Endothelial cell of umbilical vein (primary cell): ENCODE results near the gene DUSP5. TPM values are rescaled to one million over a fixed set of nuclear protein-coding genes. Genes with fewer than 3 reads are reported as not detected.

Experiments
- BruUV-seq: library from RNA; stranded (reverse); fragments of 400-500 nt; replicated peaks from 2 replicates; lab custom pipeline; 2021; lab: Mats Ljungman, UMichigan
- CTCF ChIA-PET: fragments of 300-600, 350-600 bp; sonication (Branson Sonifier 250); formaldehyde crosslinking; loops from one replicate; lab custom pipeline; 2021; ENCODE audit warnings: antibody characterized with exemption, inconsistent platforms; lab: Charles Lee
- POLR2A ChIA-PET: fragments of 300-600, 350-600 bp; sonication (Branson Sonifier 250); formaldehyde crosslinking; loops from one replicate; lab custom pipeline; 2021; ENCODE audit warnings: antibody characterized with exemption, inconsistent platforms; lab: Charles Lee
- DNase-seq: peaks from one replicate; pipeline ENCODE4 v3.0.0-alpha.2; 2011; ENCODE audit warnings: low read depth, low spot score
- FAIRE-seq: peaks from 2 replicates; lab custom pipeline; 2011; peaks lifted over from hg19 to GRCh38; lab: Jason Lieb, UNC
- H2AFZ ChIP-seq: 2 replicates; pipeline ENCODE4 v1.6.0; 2012; ENCODE audit warnings: low read depth, low read length, control low read depth, inconsistent platforms
- H3K27ac ChIP-seq: 2 replicates; pipeline ENCODE4 v1.5.1; 2011; ENCODE audit warnings: low read depth, mild to moderate bottlenecking, control low read depth, low read length, moderate library complexity; ENCODE audit not compliant: insufficient read depth
- H3K27me3 ChIP-seq, 2 experiments: 2 replicates each; pipeline versions ENCODE4 v1.6.0 to v1.6.1; 2011; ENCODE audit warnings: low read length in 2 of 2, mixed read lengths in 1 of 2; ENCODE audit not compliant: control insufficient read depth in 2 of 2, insufficient read depth in 2 of 2
- H3K36me3 ChIP-seq, 2 experiments: 2 replicates in 1 of 2; 3 replicates in 1 of 2; pipeline ENCODE4 v1.5.1; 2011; ENCODE audit warnings: low read length in 2 of 2, mild to moderate bottlenecking in 1 of 2, moderate library complexity in 1 of 2; ENCODE audit not compliant: control insufficient read depth in 2 of 2, insufficient read depth in 2 of 2; ENCODE audit errors: extremely low read depth in 1 of 2
- H3K4me1 ChIP-seq: 3 replicates; pipeline ENCODE4 v1.5.1; 2011; ENCODE audit warnings: mild to moderate bottlenecking, low read length; ENCODE audit not compliant: control insufficient read depth, insufficient read depth; ENCODE audit errors: extremely low read depth
- H3K4me2 ChIP-seq: 2 replicates; pipeline ENCODE4 v1.6.1; 2011; ENCODE audit warnings: low read length, control low read depth, mixed read lengths; ENCODE audit not compliant: insufficient read depth
- H3K4me3 ChIP-seq, 3 experiments: fragments of 200-600 bp in 1 of 3; sonication (generic), shearing (Covaris generic) in 1 of 3; replicated peaks in 1 of 3; 2 replicates each; pipeline ENCODE4 v1.5.1; 2011 to 2016; ENCODE audit warnings: control low read depth in 3 of 3, low read length in 3 of 3, mild to moderate bottlenecking in 2 of 3, inconsistent platforms in 1 of 3, low read depth in 1 of 3, moderate library complexity in 1 of 3; ENCODE audit not compliant: insufficient read depth in 1 of 3
- H3K79me2 ChIP-seq: 2 replicates; pipeline ENCODE4 v1.6.0; 2012; ENCODE audit warnings: low read length, inconsistent platforms; ENCODE audit not compliant: control insufficient read depth, insufficient read depth
- H3K9ac ChIP-seq: replicated peaks from 2 replicates; pipeline ENCODE3; 2011; ENCODE audit warnings: low read length, control low read depth; ENCODE audit not compliant: insufficient read depth; ENCODE audit errors: extremely low read depth
- H3K9me1 ChIP-seq: replicated peaks from 3 replicates; pipeline ENCODE4 v1.6.0; 2011; ENCODE audit warnings: mild to moderate bottlenecking, low read length; ENCODE audit not compliant: control insufficient read depth, insufficient read depth; ENCODE audit errors: extremely low read depth
- H3K9me3 ChIP-seq: replicated peaks from 2 replicates; pipeline ENCODE4 v1.5.1; 2012; ENCODE audit warnings: low read length, inconsistent platforms; ENCODE audit not compliant: control insufficient read depth, insufficient read depth
- H4K20me1 ChIP-seq: replicated peaks from 2 replicates; pipeline ENCODE3; 2011; ENCODE audit warnings: mild to moderate bottlenecking, low read length; ENCODE audit not compliant: control insufficient read depth, insufficient read depth; ENCODE audit errors: extremely low read depth
- CTCF ChIP-seq, 2 donors: IDR thresholded peaks; 1 replicate in 1 of 2; 2 replicates in 1 of 2; pipeline ENCODE4 v1.5.1; 2011; ENCODE audit warnings: low read length in 2 of 2, mild to moderate bottlenecking in 2 of 2, moderate library complexity in 2 of 2, control low read depth in 1 of 2, inconsistent platforms in 1 of 2, low read depth in 1 of 2; ENCODE audit not compliant: insufficient read depth in 1 of 2; ENCODE audit errors: extremely low read depth in 1 of 2
- FOS ChIP-seq: IDR thresholded peaks from 2 replicates; pipeline ENCODE4 v1.6.1; 2011; ENCODE audit warnings: mild to moderate bottlenecking, low read length, moderate library complexity, borderline replicate concordance; ENCODE audit not compliant: insufficient read depth
- GATA2 ChIP-seq: IDR thresholded peaks from 2 replicates; pipeline ENCODE4 v1.7.0; 2011; ENCODE audit warnings: low read depth, mild to moderate bottlenecking, moderate library complexity, mixed read lengths, low read length; ENCODE audit not compliant: insufficient read length, insufficient read depth
- JUN ChIP-seq: IDR thresholded peaks from 2 replicates; pipeline ENCODE4 v1.6.1; 2011; ENCODE audit warnings: borderline replicate concordance, low read depth; ENCODE audit not compliant: insufficient read length, insufficient read depth
- MAX ChIP-seq: IDR thresholded peaks from 2 replicates; pipeline ENCODE4 v1.6.1; 2011; ENCODE audit not compliant: insufficient read depth, insufficient read length
- MYC ChIP-seq: IDR thresholded peaks from one replicate; pipeline ENCODE4 v1.6.1; 2011; ENCODE audit warnings: mild to moderate bottlenecking, low read depth, low read length
- POLR2A ChIP-seq: IDR thresholded peaks from 2 replicates; pipeline ENCODE4 v1.6.1; 2012; ENCODE audit warnings: low read depth, mild to moderate bottlenecking, control low read depth, low read length
- POLR2AphosphoS5 ChIP-seq: IDR thresholded peaks from 2 replicates; pipeline ENCODE4 v1.6.1; 2012; ENCODE audit warnings: low read depth, mild to moderate bottlenecking, control low read depth, low read length, moderate library complexity; ENCODE audit not compliant: insufficient read depth
- dilution Hi-C: fragments of 300-500 bp; cut with MboI; formaldehyde crosslinking; loops from one replicate; pipeline ENCODE4 v1.15.0; 2019; ENCODE audit warnings: low sequenced_read_pairs; ENCODE audit not compliant: extremely low pct_ligation_motif_present
- intact Hi-C: fragments of 100-400 bp; cut with micrococcal nuclease; formaldehyde crosslinking; loops from one replicate; pipeline ENCODE4 v1.10.0; 2022
- polyA plus RNA-seq, 4 experiments: library from polyadenylated mRNA; depleted of rRNA in 3 of 4; stranded (reverse) in 3 of 4; unstranded in 1 of 4; fragments of >200 nt; gene quantifications; 2 replicates each; pipeline versions ENCODE4 v1.2.1 to v1.2.3, GENCODE V29; 2011 to 2012; ENCODE audit warnings: missing spikeins in 1 of 4
- total RNA-seq: library from RNA; stranded (reverse); gene quantifications from 2 replicates; pipeline ENCODE4 v1.2.3, GENCODE V29; 2021

The DUSP5 gene
- total and polyA plus RNA-seq, 2 donors (not counting 3 experiments of a cell fraction or from before 2014, with no cell fraction given), result 12.2 to 25.2 TPM

GRCh38 chr10:110509560-110509959 is 11.9 kb downstream of the DUSP5 start:
- dilution Hi-C loops, result no loop called here
- peaks cover 68% of the 10 kb centered on the region for H3K79me2 ChIP-seq
- ChIA-PET POLR2A (no interaction called here), CTCF (interaction anchor here (1.4 to 2.1 kb wide), 2 partner anchors 9 to 155 kb away, joined by 3 to 13 read pairs; no protein-coding TSS in a partner anchor)
- no peak overlapping the region for H3K4me3 ChIP-seq
- peak overlapping the region; percentile 74 for H3K27ac ChIP-seq
- H3K9me1 ChIP-seq, result no peaks in the 10 kb centered on the region
- TF ChIP-seq MYC, result no peak
- no peak for TF ChIP-seq JUN
- TF ChIP-seq MAX, result no peak
- TF ChIP-seq GATA2, result no peak
- TF ChIP-seq CTCF (IDR thresholded peaks at IDR 0.05; ENCODE audit: extremely low read depth in 1 of 2, insufficient read depth in 1 of 2, low read depth in 1 of 2, low read length in 2 of 2), result no peak
- TF ChIP-seq POLR2AphosphoS5, result no peak
- no peak for TF ChIP-seq POLR2A
- no peak for TF ChIP-seq FOS
- no peaks in the 10 kb centered on the region for H3K9me3 ChIP-seq
- H3K27me3 ChIP-seq, result no peaks in the 10 kb centered on the region
- H2AFZ ChIP-seq, result no peak overlapping the region
- H3K4me1 ChIP-seq, result peaks cover 53% of the 10 kb centered on the region
- no peak for FAIRE-seq
- no peak overlapping the region for H3K9ac ChIP-seq
- no peak overlapping the region for H3K4me2 ChIP-seq
- intact Hi-C loops, result loop anchor here (1.0 to 5.0 kb wide), 2 partner anchors 18 to 427 kb away; no protein-coding TSS in a partner anchor
- BruUV-seq, result no TSS peak
- no peak for DNase-seq
- H3K36me3 ChIP-seq, result peaks cover 5 to 10% of the 10 kb centered on the region in 2 experiments
- H4K20me1 ChIP-seq, result no peaks in the 10 kb centered on the region
